IMR-90 (cell line): ENCODE measurements around the gene ZFR2. TPM values are rescaled to one million over a fixed set of nuclear protein-coding genes. Genes with fewer than 3 reads are reported as not detected.

ENCODE experiments used
- ATAC-seq: fragments of 200-7000 bp; cut with Tn5 transposase; 2 replicates; pipeline ENCODE4 v1.9.1; 2020; ENCODE audit warnings: low read depth, mild to moderate bottlenecking, moderate library complexity
- BruUV-seq: library from RNA; stranded (reverse); fragments of 400-500 nt; replicated peaks from 2 replicates; lab custom pipeline; 2021; lab: Mats Ljungman, UMichigan
- CTCF ChIA-PET: fragments of 300-600 bp; formaldehyde crosslinking; extraction: SDS; loops from one replicate; lab custom pipeline; 2021; ENCODE audit warnings: antibody characterized with exemption; lab: Yijun Ruan, JAX
- POLR2A ChIA-PET: fragments of 300-600 bp; sonication (Branson Sonifier 250); formaldehyde crosslinking; loops from one replicate; lab custom pipeline; 2022; ENCODE audit warnings: antibody characterized with exemption; ENCODE audit not compliant: unreplicated experiment; lab: Charles Lee
- DNase-seq: peaks from one replicate; pipeline ENCODE4 v3.0.0; 2013
- H2AFZ ChIP-seq: replicated peaks from 2 replicates; pipeline ENCODE3; 2013; ENCODE audit warnings: low read length, mild to moderate bottlenecking; ENCODE audit not compliant: poor library complexity
- H2AK5ac ChIP-seq: 2 replicates; pipeline ENCODE4 v1.6.1; 2013; ENCODE audit warnings: low read depth, low read length, inconsistent platforms
- H2AK9ac ChIP-seq: replicated peaks from 2 replicates; pipeline ENCODE3; 2013; ENCODE audit warnings: mild to moderate bottlenecking, low read depth, low read length, moderate library complexity; ENCODE audit not compliant: poor library complexity
- H2BK120ac ChIP-seq: 2 replicates; pipeline ENCODE4 v1.6.1; 2013; ENCODE audit warnings: low read depth, low read length, inconsistent platforms
- H2BK15ac ChIP-seq: 3 replicates; pipeline ENCODE4 v1.6.1; 2013; ENCODE audit warnings: low read depth, low read length, inconsistent platforms
- H2BK20ac ChIP-seq: 2 replicates; pipeline ENCODE4 v1.6.1; 2013; ENCODE audit warnings: low read depth, mild to moderate bottlenecking, inconsistent platforms, low read length, moderate library complexity
- H2BK5ac ChIP-seq: 2 replicates; pipeline ENCODE4 v1.6.1; 2013; ENCODE audit warnings: mild to moderate bottlenecking, low read depth, low read length, inconsistent platforms; ENCODE audit not compliant: poor library complexity, severe bottlenecking
- H3K14ac ChIP-seq: replicated peaks from 2 replicates; pipeline ENCODE4 v1.6.1; 2013; ENCODE audit warnings: low read depth, low read length, inconsistent platforms
- H3K18ac ChIP-seq: 2 replicates; pipeline ENCODE4 v1.6.1; 2013; ENCODE audit warnings: low read depth, low read length, control low read depth
- H3K23ac ChIP-seq: 2 replicates; pipeline ENCODE4 v1.6.1; 2013; ENCODE audit warnings: low read depth, low read length, inconsistent platforms
- H3K27ac ChIP-seq: 2 replicates; pipeline ENCODE4 v1.5.1; 2013; ENCODE audit warnings: mild to moderate bottlenecking, control low read depth, low read length; ENCODE audit not compliant: insufficient read depth
- H3K27me3 ChIP-seq: 2 replicates; pipeline ENCODE4 v1.6.1; 2013; ENCODE audit warnings: low read length; ENCODE audit not compliant: control insufficient read depth, insufficient read depth
- H3K36me3 ChIP-seq: 2 replicates; pipeline ENCODE4 v1.6.1; 2013; ENCODE audit warnings: low read length, mixed read lengths; ENCODE audit not compliant: control insufficient read depth, insufficient read depth
- H3K4ac ChIP-seq: 2 replicates; pipeline ENCODE4 v1.6.1; 2013; ENCODE audit warnings: low read depth, low read length, inconsistent platforms
- H3K4me1 ChIP-seq: 2 replicates; pipeline ENCODE4 v1.6.1; 2013; ENCODE audit warnings: low read length, mixed read lengths; ENCODE audit not compliant: control insufficient read depth, insufficient read depth
- H3K4me2 ChIP-seq: 2 replicates; pipeline ENCODE4 v1.6.1; 2013; ENCODE audit warnings: low read depth, mild to moderate bottlenecking, control low read depth, low read length, moderate library complexity
- H3K4me3 ChIP-seq: 2 replicates; pipeline ENCODE4 v1.5.1; 2013; ENCODE audit warnings: low read depth, mild to moderate bottlenecking, control low read depth, low read length, moderate library complexity; ENCODE audit not compliant: insufficient read depth
- H3K56ac ChIP-seq: 2 replicates; pipeline ENCODE4 v1.6.1; 2013; ENCODE audit warnings: low read length, inconsistent platforms; ENCODE audit not compliant: insufficient read depth; ENCODE audit errors: extremely low read depth
- H3K79me1 ChIP-seq, 2 experiments: 2 replicates each; pipeline ENCODE4 v1.6.1; 2013; ENCODE audit warnings: low read length in 2 of 2, inconsistent platforms in 1 of 2, low read depth in 1 of 2
- H3K9ac ChIP-seq: 2 replicates; pipeline ENCODE4 v1.6.1; 2013; ENCODE audit warnings: low read depth, low read length, control low read depth
- H3K9me1 ChIP-seq: 2 replicates; pipeline ENCODE4 v1.6.1; 2013; ENCODE audit warnings: low read length, inconsistent platforms; ENCODE audit not compliant: insufficient read depth
- H3K9me3 ChIP-seq: 2 replicates; pipeline ENCODE4 v1.6.1; 2013; ENCODE audit warnings: low read length; ENCODE audit not compliant: control insufficient read depth, insufficient read depth
- H4K20me1 ChIP-seq: 2 replicates; pipeline ENCODE4 v1.6.1; 2013; ENCODE audit warnings: low read length, inconsistent platforms; ENCODE audit not compliant: insufficient read depth
- H4K5ac ChIP-seq: 2 replicates; pipeline ENCODE4 v1.6.1; 2013; ENCODE audit warnings: mild to moderate bottlenecking, low read depth, low read length, control low read depth
- H4K8ac ChIP-seq, 2 experiments: 2 replicates each; pipeline ENCODE4 v1.6.1; 2013; ENCODE audit warnings: low read depth in 2 of 2, low read length in 2 of 2, control low read depth in 1 of 2, inconsistent platforms in 1 of 2
- H4K91ac ChIP-seq: 2 replicates; pipeline ENCODE4 v1.6.1; 2013; ENCODE audit warnings: low read depth, low read length, inconsistent platforms; ENCODE audit not compliant: insufficient read depth
- MXI1 ChIP-seq: IDR thresholded peaks from 2 replicates; pipeline ENCODE4 v1.6.1; 2012; ENCODE audit warnings: low read depth, mild to moderate bottlenecking, low read length, moderate library complexity, borderline replicate concordance
- POLR2A ChIP-seq: IDR thresholded peaks from 2 replicates; pipeline ENCODE4 v1.6.1; 2012; ENCODE audit warnings: mild to moderate bottlenecking, low read depth, low read length
- RFX5 ChIP-seq: IDR thresholded peaks from 2 replicates; pipeline ENCODE4 v1.8.0; 2012; ENCODE audit warnings: low read depth, mild to moderate bottlenecking, low read length, moderate library complexity
- SMC3 ChIP-seq: fragments of 150-350 bp; IDR thresholded peaks from 2 replicates; pipeline ENCODE4 v1.6.1; 2016; ENCODE audit warnings: low read depth, mild to moderate bottlenecking, antibody characterized with exemption, low read length, moderate library complexity
- WGBS, 2 experiments: methylation state at CpG; one replicate each; pipeline versions ENCODE4 v1.1.5 to v1.1.7; 2013; ENCODE audit warnings: missing lambda C conversion rate in 2 of 2; ENCODE audit not compliant: insufficient read length in 1 of 2; ENCODE audit errors: extremely low coverage in 2 of 2; 5-methylcytosine and 5-hydroxymethylcytosine counted together
- dilution Hi-C: fragments of 300-500 bp; cut with HindIII; formaldehyde crosslinking; loops from one replicate; pipeline ENCODE4 v1.14.3; 2018; ENCODE audit warnings: low sequenced_read_pairs; ENCODE audit not compliant: unreplicated experiment
- in situ Hi-C: fragments of 300-500 bp; cut with MboI; formaldehyde crosslinking; loops from 3 replicates; pipeline ENCODE4 v1.14.3; 2019; ENCODE audit warnings: low sequenced_read_pairs, inconsistent platforms, mixed read lengths
- intact Hi-C: fragments of 100-400 bp; cut with micrococcal nuclease; formaldehyde crosslinking; loops from 2 replicates; pipeline ENCODE4 v1.10.0; 2022
- polyA plus RNA-seq, 3 experiments: library from polyadenylated mRNA; depleted of rRNA; stranded (reverse); fragments of >200 nt; gene quantifications; 2 replicates each; pipeline ENCODE4 v1.2.3, GENCODE V29; 2012; ENCODE audit warnings: low replicate concordance in 1 of 3
- total RNA-seq: library from RNA; depleted of rRNA; stranded (reverse); fragments of >200 nt; gene quantifications from 2 replicates; pipeline ENCODE4 v1.2.3, GENCODE V29; 2012

Gene ZFR2
- total and polyA plus RNA-seq, 2 of the 4 experiments (the other 2 are of a cell fraction), result 0.19 TPM; not detected in 1

- in situ Hi-C loops (no loop called here), dilution Hi-C loops (no loop called here), intact Hi-C loops (no loop called here)
- Histone ChIP-seq H3K4me3 (no peak overlapping the region), H3K56ac (no peak overlapping the region), H3K27ac (no peak overlapping the region), H3K4ac (no peak overlapping the region), H4K91ac (no peak overlapping the region), H3K36me3 (no peaks in the 10 kb centered on the region), H2BK120ac (no peak overlapping the region), H3K27me3 (peaks cover 23% of the 10 kb centered on the region), H3K9me1 (no peaks in the 10 kb centered on the region), H4K8ac (no peak overlapping the region), H3K9ac (no peak overlapping the region), H3K18ac (no peak overlapping the region), H3K14ac (no peak overlapping the region), H2BK20ac (no peak overlapping the region), H2AK5ac (no peak overlapping the region), H2AFZ (no peak overlapping the region), H4K20me1 (no peaks in the 10 kb centered on the region; the same call in 1 of the 2 replicates), H2AK9ac (no peak overlapping the region), H3K9me3 (peaks cover 10% of the 10 kb centered on the region), H3K23ac (no peak overlapping the region), H3K4me1 (no peaks in the 10 kb centered on the region), H3K79me1 (no peaks in the 10 kb centered on the region), H2BK15ac (no peak overlapping the region), H4K5ac (no peak overlapping the region), H3K4me2 (no peak overlapping the region), H2BK5ac (no peak overlapping the region)
- POLR2A ChIA-PET, result no interaction called here
- BruUV-seq, result no TSS peak
- TF ChIP-seq SMC3 (no peak), RFX5 (no peak), POLR2A (no peak), MXI1 (no peak)
- DNase-seq (no peak), ATAC-seq (no peak)
- CTCF ChIA-PET, result no interaction called here
- WGBS, 2 experiments, result 86% methylated on average over 4 of the region's 6 CpGs; no CpG with 5 or more reads in 1 of the 2 experiments
Observed at GRCh38 chr19:3836887-3837286, 32.0 kb downstream of the ZFR2 start.
